Suprapubic skin (tissue), 4 donors: Measurements from ENCODE around the gene PRSS53. TPM values are rescaled to one million over a fixed set of nuclear protein-coding genes. Genes with fewer than 3 reads are reported as not detected.

ENCODE experiments used
- DNase-seq, 2 donors: peaks; one replicate each; pipeline ENCODE4 v3.0.0-alpha.2; 2019; ENCODE audit warnings: low spot score in 2 of 2
- H3K27ac ChIP-seq: fragments of 200-600 bp; sonication (generic); one replicate; pipeline ENCODE4 v1.5.1; 2019
- H3K27me3 ChIP-seq: fragments of 200-600 bp; sonication (generic); one replicate; pipeline ENCODE4 v1.5.1; 2019
- H3K36me3 ChIP-seq: fragments of 200-600 bp; sonication (generic); one replicate; pipeline ENCODE4 v1.5.1; 2019
- H3K4me1 ChIP-seq: fragments of 200-600 bp; sonication (generic); one replicate; pipeline ENCODE4 v1.5.1; 2019
- H3K4me3 ChIP-seq: fragments of 200-600 bp; sonication (generic); one replicate; pipeline ENCODE4 v1.5.1; 2019; ENCODE audit warnings: mild to moderate bottlenecking
- H3K9me3 ChIP-seq: fragments of 200-600 bp; sonication (generic); one replicate; pipeline ENCODE4 v1.5.1; 2019
- CTCF ChIP-seq, 2 donors: fragments of 200-600 bp in 1 of 2; fragments of 450-650 bp in 1 of 2; sonication (generic) in 1 of 2; IDR thresholded peaks; one replicate each; pipeline ENCODE4 v1.5.1; 2016 to 2019; ENCODE audit warnings: antibody characterized with exemption in 2 of 2, mild to moderate bottlenecking in 1 of 2, moderate library complexity in 1 of 2
- EP300 ChIP-seq: sonication (generic); formaldehyde crosslinking; IDR thresholded peaks from one replicate; pipeline ENCODE4 v1.6.1; 2017; ENCODE audit warnings: antibody characterized with exemption
- POLR2A ChIP-seq, 2 donors: fragments of 450-650 bp; IDR thresholded peaks; one replicate each; pipeline ENCODE4 v1.6.1; 2017; ENCODE audit warnings: antibody characterized with exemption in 2 of 2, mild to moderate bottlenecking in 2 of 2, moderate library complexity in 2 of 2
- POLR2AphosphoS5 ChIP-seq, 3 donors: sonication (generic); formaldehyde crosslinking; IDR thresholded peaks; one replicate each; pipeline ENCODE4 v1.6.1; 2017; ENCODE audit warnings: antibody characterized with exemption in 3 of 3
- WGBS: methylation state at CpG from one replicate; pipeline ENCODE4 v1.1.5; 2018; 5-methylcytosine and 5-hydroxymethylcytosine counted together
- total RNA-seq, 4 donors: library from RNA; depleted of rRNA; stranded (reverse); fragments of >200 nt; gene quantifications; one replicate each; pipeline ENCODE4 v1.1.0, GENCODE V29; 2016

PRSS53 gene
- total RNA-seq, 4 donors from 2014 or later = 2.0 to 10.0 (median 5.1) TPM

- no peaks in the 10 kb centered on the region for H3K36me3 ChIP-seq
- DNase-seq = no peak
- TF ChIP-seq CTCF (IDR thresholded peaks at IDR 0.05) = no peak
- TF ChIP-seq POLR2A (IDR thresholded peaks at IDR 0.05) = no peak
- no peak for TF ChIP-seq EP300
- no peak for TF ChIP-seq POLR2AphosphoS5 (IDR thresholded peaks at IDR 0.05)
- WGBS = 34% methylated on average over 2 of the region's 2 CpGs
- H3K4me3 ChIP-seq = no peak overlapping the region
- no peaks in the 10 kb centered on the region for H3K27me3 ChIP-seq
- peak overlapping the region; percentile 45 for H3K27ac ChIP-seq
- peaks cover 11% of the 10 kb centered on the region for H3K4me1 ChIP-seq
- H3K9me3 ChIP-seq = no peaks in the 10 kb centered on the region
These were observed 36.6 kb downstream of the PRSS53 start for GRCh38 chr16:31052114-31052513.

- no peak for DNase-seq
- TF ChIP-seq POLR2A (IDR thresholded peaks at IDR 0.05) (no peak), EP300 (no peak), POLR2AphosphoS5 (IDR thresholded peaks at IDR 0.05) (no peak), CTCF (IDR thresholded peaks at IDR 0.05) (no peak)
- Histone ChIP-seq H3K9me3 (no peaks in the 10 kb centered on the region), H3K4me1 (peaks cover 11% of the 10 kb centered on the region), H3K27ac (no peak overlapping the region), H3K4me3 (no peak overlapping the region), H3K27me3 (no peaks in the 10 kb centered on the region), H3K36me3 (no peaks in the 10 kb centered on the region)
- 67% methylated on average over 10 of the region's 10 CpGs for WGBS
These were observed 38.3 kb downstream of the PRSS53 start for GRCh38 chr16:31050280-31051030.

GRCh38 chr16:31043898-31044481, 44.8 kb downstream of the PRSS53 start:
- whole genome bisulfite sequencing = 86% methylated on average over 4 of the region's 4 CpGs
- H3K4me1 ChIP-seq = no peaks in the 10 kb centered on the region
- H3K36me3 ChIP-seq = peaks cover 38% of the 10 kb centered on the region
- no peak overlapping the region for H3K27ac ChIP-seq
- H3K9me3 ChIP-seq = no peaks in the 10 kb centered on the region
- no peak for TF ChIP-seq POLR2AphosphoS5 (IDR thresholded peaks at IDR 0.05)
- no peak for TF ChIP-seq POLR2A (IDR thresholded peaks at IDR 0.05)
- TF ChIP-seq CTCF (IDR thresholded peaks at IDR 0.05) = no peak
- TF ChIP-seq EP300 = no peak
- no peak overlapping the region for H3K4me3 ChIP-seq
- no peak for DNase-seq
- no peaks in the 10 kb centered on the region for H3K27me3 ChIP-seq

- 100% methylated on average over 1 of the region's 1 CpG for WGBS
- no peak overlapping the region for H3K4me3 ChIP-seq
- H3K27me3 ChIP-seq = no peaks in the 10 kb centered on the region
- TF ChIP-seq CTCF (IDR thresholded peaks at IDR 0.05) = no peak
- TF ChIP-seq POLR2A (IDR thresholded peaks at IDR 0.05) = no peak
- TF ChIP-seq POLR2AphosphoS5 (IDR thresholded peaks at IDR 0.05) = no peak
- no peak for TF ChIP-seq EP300
- peaks cover 44% of the 10 kb centered on the region for H3K36me3 ChIP-seq
- H3K4me1 ChIP-seq = no peaks in the 10 kb centered on the region
- DNase-seq = no peak
- no peak overlapping the region for H3K27ac ChIP-seq
- no peaks in the 10 kb centered on the region for H3K9me3 ChIP-seq
These were observed 45.4 kb downstream of the PRSS53 start for GRCh38 chr16:31043352-31043751.

- no peak for TF ChIP-seq EP300
- TF ChIP-seq CTCF (IDR thresholded peaks at IDR 0.05) = no peak
- TF ChIP-seq POLR2A (IDR thresholded peaks at IDR 0.05) = no peak
- no peak for TF ChIP-seq POLR2AphosphoS5 (IDR thresholded peaks at IDR 0.05)
- WGBS = 75% methylated on average over 1 of the region's 10 CpGs
- H3K27me3 ChIP-seq = no peaks in the 10 kb centered on the region
- DNase-seq = no peak
- peaks cover 49% of the 10 kb centered on the region for H3K36me3 ChIP-seq
- no peak overlapping the region for H3K4me3 ChIP-seq
- no peaks in the 10 kb centered on the region for H3K9me3 ChIP-seq
- no peak overlapping the region for H3K27ac ChIP-seq
- H3K4me1 ChIP-seq = no peaks in the 10 kb centered on the region
These were observed 45.9 kb downstream of the PRSS53 start for GRCh38 chr16:31042866-31043265.
